H1 (cell line): Measurements from ENCODE around the gene ITGB1BP1. TPM values are rescaled to one million over a fixed set of nuclear protein-coding genes. Genes with fewer than 3 reads are reported as not detected.

Experiments
- BCL11A ChIP-seq, 2 experiments: IDR thresholded peaks; one replicate each; pipeline ENCODE4 v1.6.1; 2011; ENCODE audit warnings: low read depth in 2 of 2, low read length in 2 of 2, mild to moderate bottlenecking in 2 of 2
- CHD1 ChIP-seq: IDR thresholded peaks from 2 replicates; pipeline ENCODE4 v1.6.1; 2012; ENCODE audit warnings: low read depth, low read length, improper control_type of control experiment
- CHD7 ChIP-seq: fragments of 300-600 bp; sonication (generic); IDR thresholded peaks from 2 replicates; pipeline ENCODE4 v1.7.1; 2012; ENCODE audit warnings: low read length, moderate library complexity, mild to moderate bottlenecking, inconsistent platforms; ENCODE audit not compliant: insufficient replicate concordance
- EP300 ChIP-seq, 2 experiments: IDR thresholded peaks; 1 replicate in 1 of 2; 2 replicates in 1 of 2; pipeline ENCODE4 v1.6.1; 2011 to 2012; ENCODE audit warnings: low read depth in 2 of 2, low read length in 2 of 2, mild to moderate bottlenecking in 2 of 2, borderline replicate concordance in 1 of 2, inconsistent platforms in 1 of 2, moderate library complexity in 1 of 2
- MAFK ChIP-seq: IDR thresholded peaks from 2 replicates; pipeline ENCODE4 v1.6.1; 2012; ENCODE audit warnings: low read depth, mild to moderate bottlenecking, improper control_type of control experiment, low read length
- RBBP5 ChIP-seq: IDR thresholded peaks from 2 replicates; pipeline ENCODE4 v1.7.1; 2012; ENCODE audit warnings: low read depth, mild to moderate bottlenecking, inconsistent platforms, low read length, moderate library complexity, borderline replicate concordance
- SIX5 ChIP-seq: IDR thresholded peaks from 2 replicates; pipeline ENCODE4 v1.6.1; 2011; ENCODE audit warnings: mild to moderate bottlenecking, low read depth, low read length
- TAF7 ChIP-seq: optimal IDR thresholded peaks from 2 replicates; pipeline ENCODE3; 2011; ENCODE audit warnings: low read depth, mild to moderate bottlenecking, inconsistent platforms, low read length, moderate library complexity, borderline replicate concordance
- TBP ChIP-seq: IDR thresholded peaks from 2 replicates; pipeline ENCODE4 v1.6.1; 2011; ENCODE audit warnings: low read depth, low read length, improper control_type of control experiment
- TCF12 ChIP-seq: IDR thresholded peaks from 2 replicates; pipeline ENCODE4 v1.6.1; 2011; ENCODE audit warnings: low read depth, mild to moderate bottlenecking, low read length
- polyA plus RNA-seq, 7 experiments: library from polyadenylated mRNA; depleted of rRNA in 3 of 7; stranded (reverse) in 5 of 7; unstranded in 2 of 7; fragments of >200 nt in 5 of 7; fragments of 200-250 nt in 2 of 7; gene quantifications; 1 replicate in 5 of 7; 2 replicates in 1 of 7; 4 replicates in 1 of 7; pipeline versions ENCODE4 v1.2.1 to v1.2.3, GENCODE V29; 2011 to 2013; ENCODE audit warnings: missing spikeins in 2 of 7, mixed read lengths in 2 of 7
- total RNA-seq: library from RNA; stranded (reverse); fragmentation: NEBNext Ultra II Directional; extraction: Animal tissue kit (Norgen Biotek cat#: 25700); gene quantifications from 2 replicates; pipeline ENCODE4 v1.2.1, GENCODE V29; 2021
- TF ChIP-seq, protein P1 (sequence below): IDR thresholded peaks from 2 replicates; pipeline ENCODE4 v1.6.1; 2011; ENCODE audit warnings: low read depth, mild to moderate bottlenecking, low read length; ENCODE audit not compliant: insufficient read depth

Gene ITGB1BP1
- total and polyA plus RNA-seq, 2 of the 8 experiments (the other 6 are each of a cell fraction or from before 2014, with no cell fraction given): 16.1 to 45.4 TPM

DNA sequence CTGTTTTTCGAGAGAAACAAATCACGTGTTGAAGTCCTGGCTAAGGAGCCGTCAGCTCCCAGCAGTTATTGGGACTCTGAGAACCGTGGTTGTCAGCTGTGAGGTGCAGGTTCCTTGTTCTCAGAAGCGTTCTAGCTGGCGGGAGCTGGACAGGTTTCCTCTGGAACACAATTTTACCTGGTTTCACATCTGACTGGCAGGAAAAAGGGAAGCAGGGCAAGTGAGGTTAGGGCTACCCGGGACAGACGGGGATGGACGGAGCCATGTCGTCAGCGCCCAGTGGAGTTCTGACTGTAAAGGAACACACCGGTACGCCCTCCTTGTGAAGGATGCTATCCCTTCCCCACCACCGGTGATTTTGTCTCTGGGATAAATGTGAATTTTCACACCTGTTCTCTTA, 26.1 kb downstream of the ITGB1BP1 start (continued):
- TF ChIP-seq CHD7: no peak
- TF ChIP-seq TAF7: no peak
- TF ChIP-seq SIX5: no peak
- no peak for TF ChIP-seq TCF12
- TF ChIP-seq, protein P1, sequence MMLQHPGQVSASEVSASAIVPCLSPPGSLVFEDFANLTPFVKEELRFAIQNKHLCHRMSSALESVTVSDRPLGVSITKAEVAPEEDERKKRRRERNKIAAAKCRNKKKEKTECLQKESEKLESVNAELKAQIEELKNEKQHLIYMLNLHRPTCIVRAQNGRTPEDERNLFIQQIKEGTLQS: no peak
- no peak for TF ChIP-seq BCL11A (IDR thresholded peaks at IDR 0.05; ENCODE audit: low read depth in 2 of 2, low read length in 2 of 2)
- TF ChIP-seq MAFK: no peak
- no peak for TF ChIP-seq RBBP5
- no peak for TF ChIP-seq EP300 (IDR thresholded peaks at IDR 0.05; ENCODE audit: borderline replicate concordance in 1 of 2, low read depth in 2 of 2, low read length in 2 of 2)
- no peak for TF ChIP-seq TBP
- no peak for TF ChIP-seq CHD1
